ENCODE data around the gene C10orf53.

GRCh38 chr10:49664006-49664841 is 15.2 kb upstream of the C10orf53 start:
- TF ChIP-seq CTCF (IDR thresholded peaks at IDR 0.05; ENCODE audit: low read depth, low read length, poor library complexity, severe bottlenecking) (no peak), EZH2phosphoT487 (IDR thresholded peaks at IDR 0.05; ENCODE audit: borderline replicate concordance, low read length) (no peak)

Data from DOHH2 (cell line).